GM12878 (cell line): ENCODE measurements around the gene CCDC141.
"Not testable (repeated sequence)": the region's sequence is repeated elsewhere in the genome, so short reads cannot be mapped to it uniquely, and the experiment has no call there.

ENCODE experiments used
- BMI1 ChIP-seq: fragments of 450-650 bp; IDR thresholded peaks from 2 replicates; pipeline ENCODE4 v1.6.1; 2016; ENCODE audit warnings: mild to moderate bottlenecking, moderate library complexity, borderline replicate concordance
- CBX3 ChIP-seq: fragments of 200-600 bp; sonication (generic); IDR thresholded peaks from 2 replicates; pipeline ENCODE4 v1.6.1; 2016; ENCODE audit warnings: low read depth, borderline replicate concordance
- FOS ChIP-seq: IDR thresholded peaks from 3 replicates; pipeline ENCODE4 v1.6.1; 2011; ENCODE audit warnings: borderline replicate concordance; ENCODE audit not compliant: insufficient read length; ENCODE audit errors: extremely low read depth
- JUNB ChIP-seq: IDR thresholded peaks from 2 replicates; pipeline ENCODE4 v1.6.1; 2016; ENCODE audit warnings: antibody characterized with exemption, mild to moderate bottlenecking
- MAX ChIP-seq: IDR thresholded peaks from 2 replicates; pipeline ENCODE4 v1.6.1; 2012; ENCODE audit warnings: low read depth, low read length, improper control_type of control experiment
- POLR2A ChIP-seq: IDR thresholded peaks from 2 replicates; pipeline ENCODE4 v1.6.1; 2011; ENCODE audit warnings: low read depth, mild to moderate bottlenecking, low read length
- POLR2AphosphoS2 ChIP-seq: IDR thresholded peaks from 2 replicates; pipeline ENCODE4 v1.6.1; 2011; ENCODE audit warnings: low read depth, mild to moderate bottlenecking, low read length, improper control_type of control experiment, moderate library complexity
- RAD21 ChIP-seq: IDR thresholded peaks from 2 replicates; pipeline ENCODE4 v1.6.1; 2011; ENCODE audit warnings: mild to moderate bottlenecking, low read depth, low read length, moderate library complexity; ENCODE audit not compliant: insufficient read depth
- RCOR1 ChIP-seq: conservative IDR thresholded peaks from 2 replicates; pipeline ENCODE4 v1.6.1; 2012; ENCODE audit warnings: low read depth, low read length, improper control_type of control experiment
- SIX5 ChIP-seq: IDR thresholded peaks from 2 replicates; pipeline ENCODE4 v1.6.1; 2011; ENCODE audit warnings: mild to moderate bottlenecking, low read depth, low read length, moderate library complexity; ENCODE audit not compliant: severe bottlenecking
- SPI1 ChIP-seq: IDR thresholded peaks from 2 replicates; pipeline ENCODE4 v1.6.1; 2011; ENCODE audit warnings: low read depth, mild to moderate bottlenecking, low read length, moderate library complexity, borderline replicate concordance; ENCODE audit not compliant: insufficient read depth
- ZNF217 ChIP-seq: fragments of 450-650 bp; IDR thresholded peaks from 2 replicates; pipeline ENCODE4 v1.6.1; 2017; ENCODE audit warnings: antibody characterized with exemption, mild to moderate bottlenecking
- TF ChIP-seq, protein P1 (sequence below), 3 experiments: IDR thresholded peaks in 2 of 3; conservative IDR thresholded peaks in 1 of 3; 2 replicates each; pipeline ENCODE4 v1.5.1; 2011; ENCODE audit warnings: low read depth in 3 of 3, low read length in 3 of 3, mild to moderate bottlenecking in 3 of 3, control low read depth in 2 of 3, moderate library complexity in 2 of 3, inconsistent platforms in 1 of 3, mixed read lengths in 1 of 3; ENCODE audit not compliant: control insufficient read depth in 2 of 3, insufficient read depth in 1 of 3; ENCODE audit errors: extremely low read depth in 1 of 3
- TF ChIP-seq, protein P2 (sequence below): IDR thresholded peaks from 2 replicates; pipeline ENCODE4 v1.6.1; 2011; ENCODE audit warnings: low read depth, low read length, improper control_type of control experiment, borderline replicate concordance

- TF ChIP-seq, protein P1, sequence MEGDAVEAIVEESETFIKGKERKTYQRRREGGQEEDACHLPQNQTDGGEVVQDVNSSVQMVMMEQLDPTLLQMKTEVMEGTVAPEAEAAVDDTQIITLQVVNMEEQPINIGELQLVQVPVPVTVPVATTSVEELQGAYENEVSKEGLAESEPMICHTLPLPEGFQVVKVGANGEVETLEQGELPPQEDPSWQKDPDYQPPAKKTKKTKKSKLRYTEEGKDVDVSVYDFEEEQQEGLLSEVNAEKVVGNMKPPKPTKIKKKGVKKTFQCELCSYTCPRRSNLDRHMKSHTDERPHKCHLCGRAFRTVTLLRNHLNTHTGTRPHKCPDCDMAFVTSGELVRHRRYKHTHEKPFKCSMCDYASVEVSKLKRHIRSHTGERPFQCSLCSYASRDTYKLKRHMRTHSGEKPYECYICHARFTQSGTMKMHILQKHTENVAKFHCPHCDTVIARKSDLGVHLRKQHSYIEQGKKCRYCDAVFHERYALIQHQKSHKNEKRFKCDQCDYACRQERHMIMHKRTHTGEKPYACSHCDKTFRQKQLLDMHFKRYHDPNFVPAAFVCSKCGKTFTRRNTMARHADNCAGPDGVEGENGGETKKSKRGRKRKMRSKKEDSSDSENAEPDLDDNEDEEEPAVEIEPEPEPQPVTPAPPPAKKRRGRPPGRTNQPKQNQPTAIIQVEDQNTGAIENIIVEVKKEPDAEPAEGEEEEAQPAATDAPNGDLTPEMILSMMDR (IDR thresholded peaks at IDR 0.05 in 2 of 3, conservative IDR thresholded peaks at IDR 0.05 in 1 of 3; ENCODE audit: control insufficient read depth in 2 of 3, extremely low read depth in 1 of 3, insufficient read depth in 1 of 3, low read depth in 3 of 3, low read length in 3 of 3): not testable (repeated sequence)
- not testable (repeated sequence) for TF ChIP-seq ZNF217, BMI1, MAX, RCOR1, POLR2AphosphoS2, JUNB, RAD21, FOS, POLR2A, SPI1, CBX3, SIX5
- TF ChIP-seq, protein P2, sequence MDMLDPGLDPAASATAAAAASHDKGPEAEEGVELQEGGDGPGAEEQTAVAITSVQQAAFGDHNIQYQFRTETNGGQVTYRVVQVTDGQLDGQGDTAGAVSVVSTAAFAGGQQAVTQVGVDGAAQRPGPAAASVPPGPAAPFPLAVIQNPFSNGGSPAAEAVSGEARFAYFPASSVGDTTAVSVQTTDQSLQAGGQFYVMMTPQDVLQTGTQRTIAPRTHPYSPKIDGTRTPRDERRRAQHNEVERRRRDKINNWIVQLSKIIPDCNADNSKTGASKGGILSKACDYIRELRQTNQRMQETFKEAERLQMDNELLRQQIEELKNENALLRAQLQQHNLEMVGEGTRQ: not testable (repeated sequence)
These were observed 57.2 kb downstream of the CCDC141 start for GRCh38 chr2:178992719-178993118.
